ENCODE measurements around the gene SOX9. TPM values are rescaled to one million over a fixed set of nuclear protein-coding genes. Genes with fewer than 3 reads are reported as not detected.
A peak's percentile ranks its signal among the peaks of the same experiment; 100 is the strongest.

Gene SOX9
- total and polyA plus RNA-seq, 2 donors from 2014 or later, result 5.8 to 79.3 TPM

GRCh38 chr17:72152387-72152929 is 31.6 kb downstream of the SOX9 start:
- H3K36me3 ChIP-seq (ENCODE audit: control insufficient read depth in 2 of 3, insufficient read depth in 3 of 3, low read length in 3 of 3), result no peaks in the 10 kb centered on the region
- H3K27me3 ChIP-seq (ENCODE audit: control insufficient read depth, insufficient read depth, low read length), result no peaks in the 10 kb centered on the region
- no peaks in the 10 kb centered on the region for H3K9me3 ChIP-seq (ENCODE audit: control insufficient read depth in 2 of 3, insufficient read depth in 1 of 3, low read length in 3 of 3)
- H3K4me3 ChIP-seq (ENCODE audit: low read length in 3 of 3), result no peak overlapping the region
- no peak for DNase-seq
- TF ChIP-seq CTCF (IDR thresholded peaks at IDR 0.05; ENCODE audit: borderline replicate concordance, extremely low read depth, insufficient read depth), result no peak
- H3K4me1 ChIP-seq (ENCODE audit: control insufficient read depth in 2 of 3, insufficient read depth in 2 of 3, low read depth in 1 of 3, low read length in 3 of 3), result peaks cover 0 to 6% (median 0%) of the 10 kb centered on the region in 3 donors
- no peak overlapping the region for H3K9ac ChIP-seq (ENCODE audit: low read length in 3 of 3)
- intact Hi-C loops (cut with DNase I), result no loop called here
- FAIRE-seq, result no peak
- no peak overlapping the region for H3K27ac ChIP-seq (ENCODE audit: low read depth in 2 of 2, low read length in 2 of 2)

- H3K4me1 ChIP-seq (ENCODE audit: control insufficient read depth in 2 of 3, insufficient read depth in 2 of 3, low read depth in 1 of 3, low read length in 3 of 3), result no peaks in the 10 kb centered on the region
- no peak overlapping the region for H3K27ac ChIP-seq (ENCODE audit: low read depth in 2 of 2, low read length in 2 of 2)
- intact Hi-C loops (cut with DNase I), result no loop called here
- no peaks in the 10 kb centered on the region for H3K27me3 ChIP-seq (ENCODE audit: control insufficient read depth, insufficient read depth, low read length)
- TF ChIP-seq CTCF (IDR thresholded peaks at IDR 0.05; ENCODE audit: borderline replicate concordance, extremely low read depth, insufficient read depth), result no peak
- no peaks in the 10 kb centered on the region for H3K9me3 ChIP-seq (ENCODE audit: control insufficient read depth in 2 of 3, insufficient read depth in 1 of 3, low read length in 3 of 3)
- FAIRE-seq (no peak), DNase-seq (peak in 2 of 5 donors; percentile 29 to 62)
- no peak overlapping the region for H3K9ac ChIP-seq (ENCODE audit: low read length in 3 of 3)
- H3K36me3 ChIP-seq (ENCODE audit: control insufficient read depth in 2 of 3, insufficient read depth in 3 of 3, low read length in 3 of 3), result no peaks in the 10 kb centered on the region
- no peak overlapping the region for H3K4me3 ChIP-seq (ENCODE audit: low read length in 3 of 3)
These were observed 38.4 kb downstream of the SOX9 start for GRCh38 chr17:72158895-72159885.

GRCh38 chr17:72162569-72162968 is 41.7 kb downstream of the SOX9 start:
- no peak for FAIRE-seq

More at GRCh38 chr17:72162569-72162968, 41.7 kb downstream of the SOX9 start:
- Histone ChIP-seq H3K9me3 (ENCODE audit: control insufficient read depth in 2 of 3, insufficient read depth in 1 of 3, low read length in 3 of 3) (peaks cover 0 to 2% (median 0%) of the 10 kb centered on the region in 3 donors), H3K27me3 (ENCODE audit: control insufficient read depth, insufficient read depth, low read length) (no peaks in the 10 kb centered on the region), H3K36me3 (ENCODE audit: control insufficient read depth in 2 of 3, insufficient read depth in 3 of 3, low read length in 3 of 3) (no peaks in the 10 kb centered on the region), H3K9ac (ENCODE audit: low read length in 3 of 3) (no peak overlapping the region), H3K27ac (ENCODE audit: low read depth in 2 of 2, low read length in 2 of 2) (no peak overlapping the region), H3K4me3 (ENCODE audit: low read length in 3 of 3) (no peak overlapping the region), H3K4me1 (ENCODE audit: control insufficient read depth in 2 of 3, insufficient read depth in 2 of 3, low read depth in 1 of 3, low read length in 3 of 3) (no peaks in the 10 kb centered on the region)
- DNase-seq, result no peak
- intact Hi-C loops (cut with DNase I), result no loop called here
- TF ChIP-seq CTCF (IDR thresholded peaks at IDR 0.05; ENCODE audit: borderline replicate concordance, extremely low read depth, insufficient read depth), result no peak

Measured in kidney (tissue), 14 donors.